SK-N-SH treated with all-trans-retinoic acid at 6 μM for 48 hours (cell line): Measurements from ENCODE around the gene MEF2C.

ENCODE experiments used
- ISL1 ChIP-seq: fragments of 250-450 bp; sonication (Bioruptor Pico); IDR thresholded peaks from 2 replicates; pipeline ENCODE4 v2.1.2; 2022; ENCODE audit warnings: mild to moderate bottlenecking, moderate library complexity
- PPARA ChIP-seq: fragments of 250-450 bp; sonication (Bioruptor Pico); IDR thresholded peaks from 2 replicates; pipeline ENCODE4 v1.5.0; 2020; ENCODE audit warnings: mild to moderate bottlenecking, borderline replicate concordance
- TF ChIP-seq, protein P1 (sequence below): fragments of 250-450 bp; sonication (Bioruptor Pico); IDR thresholded peaks from 2 replicates; pipeline ENCODE4 v1.8.0; 2020; ENCODE audit warnings: mild to moderate bottlenecking, moderate library complexity, borderline replicate concordance

DNA sequence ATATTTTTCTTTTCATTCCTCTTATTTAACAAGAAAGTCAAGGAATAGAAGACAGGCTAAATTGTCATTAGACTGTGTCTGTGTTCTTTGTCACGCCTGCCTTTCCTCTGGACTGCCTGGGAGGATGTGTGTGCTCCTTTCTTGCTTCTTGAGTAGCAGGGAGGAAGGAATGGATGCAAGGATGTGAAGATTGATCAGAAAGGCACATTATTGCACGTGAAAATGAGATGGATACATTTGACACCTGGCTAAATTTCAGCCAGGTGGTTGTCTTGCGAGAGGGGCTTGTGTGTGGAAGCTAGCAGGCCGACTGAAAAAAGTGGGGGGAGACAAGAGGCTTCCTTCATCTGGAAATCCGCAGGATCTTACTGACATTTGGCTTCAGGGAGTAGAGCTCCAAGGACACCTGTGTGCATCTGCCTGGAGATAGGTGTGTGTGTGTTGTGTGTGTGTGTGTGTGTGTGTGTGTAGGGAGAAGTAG lies 200.1 kb downstream of the MEF2C start:
- TF ChIP-seq, protein P1, sequence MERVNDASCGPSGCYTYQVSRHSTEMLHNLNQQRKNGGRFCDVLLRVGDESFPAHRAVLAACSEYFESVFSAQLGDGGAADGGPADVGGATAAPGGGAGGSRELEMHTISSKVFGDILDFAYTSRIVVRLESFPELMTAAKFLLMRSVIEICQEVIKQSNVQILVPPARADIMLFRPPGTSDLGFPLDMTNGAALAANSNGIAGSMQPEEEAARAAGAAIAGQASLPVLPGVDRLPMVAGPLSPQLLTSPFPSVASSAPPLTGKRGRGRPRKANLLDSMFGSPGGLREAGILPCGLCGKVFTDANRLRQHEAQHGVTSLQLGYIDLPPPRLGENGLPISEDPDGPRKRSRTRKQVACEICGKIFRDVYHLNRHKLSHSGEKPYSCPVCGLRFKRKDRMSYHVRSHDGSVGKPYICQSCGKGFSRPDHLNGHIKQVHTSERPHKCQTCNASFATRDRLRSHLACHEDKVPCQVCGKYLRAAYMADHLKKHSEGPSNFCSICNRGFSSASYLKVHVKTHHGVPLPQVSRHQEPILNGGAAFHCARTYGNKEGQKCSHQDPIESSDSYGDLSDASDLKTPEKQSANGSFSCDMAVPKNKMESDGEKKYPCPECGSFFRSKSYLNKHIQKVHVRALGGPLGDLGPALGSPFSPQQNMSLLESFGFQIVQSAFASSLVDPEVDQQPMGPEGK, result no peak
- TF ChIP-seq PPARA (CRISPR knock-in tag), result no peak
- TF ChIP-seq ISL1 (CRISPR knock-in tag), result no peak
